HG03159 (cell line): ENCODE data around the gene ASRGL1.

Source experiments
- ATAC-seq: cut with Tn5 transposase; IDR thresholded peaks from one replicate; pipeline ENCODE4 v1.9.1; 2021; ENCODE audit warnings: mild to moderate bottlenecking, moderate library complexity; ENCODE audit not compliant: unreplicated experiment

The ASRGL1 gene

GRCh38 chr11:62411524-62411923 is 74.3 kb downstream of the ASRGL1 start:
- no peak for ATAC-seq

GRCh38 chr11:62413060-62413696 is 75.9 kb downstream of the ASRGL1 start:
- ATAC-seq: no peak

- ATAC-seq: no peak
These were observed 79.3 kb downstream of the ASRGL1 start for GRCh38 chr11:62416596-62416995.

GRCh38 chr11:62418136-62418535 is 80.9 kb downstream of the ASRGL1 start:
- no peak for ATAC-seq

GRCh38 chr11:62418733-62419132 is 81.5 kb downstream of the ASRGL1 start, which contains the start of gene SCGB1A1:
SCGB1A1 (plus strand) TSS chr11:62419033; CDS start chr11:62419096, 63 bp downstream.
- no peak for ATAC-seq

- no peak for ATAC-seq
These were observed 82.2 kb downstream of the ASRGL1 start for GRCh38 chr11:62419314-62419929.

GRCh38 chr11:62419943-62420342 is 82.7 kb downstream of the ASRGL1 start:
- ATAC-seq: no peak

GRCh38 chr11:62420882-62421281 is 83.6 kb downstream of the ASRGL1 start:
- no peak for ATAC-seq

- ATAC-seq: no peak
These were observed 84.7 kb downstream of the ASRGL1 start for GRCh38 chr11:62421996-62422395.

GRCh38 chr11:62423012-62423411 is 85.8 kb downstream of the ASRGL1 start:
- no peak for ATAC-seq

GRCh38 chr11:62427630-62428233 is 90.5 kb downstream of the ASRGL1 start:
- no peak for ATAC-seq

GRCh38 chr11:62428871-62429560 is 91.8 kb downstream of the ASRGL1 start:
- no peak for ATAC-seq

- no peak for ATAC-seq
These were observed 93.2 kb downstream of the ASRGL1 start for GRCh38 chr11:62430425-62430824.

- no peak for ATAC-seq
These were observed 94.1 kb downstream of the ASRGL1 start for GRCh38 chr11:62431171-62431901.

GRCh38 chr11:62432695-62433094 is 95.4 kb downstream of the ASRGL1 start:
- no peak for ATAC-seq

- ATAC-seq: no peak
These were observed 96.1 kb downstream of the ASRGL1 start for GRCh38 chr11:62433141-62433903.

GRCh38 chr11:62433904-62434276 is 96.6 kb downstream of the ASRGL1 start:
- no peak for ATAC-seq

- no peak for ATAC-seq
These were observed 98.8 kb downstream of the ASRGL1 start for GRCh38 chr11:62435846-62436660.

GRCh38 chr11:62437616-62438015 is 100.4 kb downstream of the ASRGL1 start:
- no peak for ATAC-seq
